ENCODE measurements around the gene CEP128.
"Not testable (repeated sequence)": the region's sequence is repeated elsewhere in the genome, so short reads cannot be mapped to it uniquely, and the experiment has no call there.

DNA sequence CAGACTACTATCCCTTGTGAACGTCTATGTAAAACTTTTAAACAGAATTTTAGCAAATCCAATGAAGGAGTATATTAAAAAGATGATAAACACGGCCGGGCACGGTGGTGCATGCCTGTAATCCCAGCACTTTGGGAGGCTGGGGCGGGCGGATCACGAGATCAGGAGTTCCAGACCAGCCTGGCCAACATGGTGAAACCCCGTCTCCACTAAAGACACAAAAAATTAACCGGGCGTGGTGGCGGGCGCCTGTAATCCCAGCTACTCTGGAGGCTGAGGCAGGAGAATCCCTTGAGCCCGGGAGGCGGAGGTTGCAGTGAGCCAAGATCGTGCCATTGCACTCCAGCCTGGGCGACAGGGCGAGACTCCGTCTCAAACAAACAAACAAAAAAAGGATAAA, 11.7 kb upstream of the CEP128 start:
- TF ChIP-seq, protein P1, sequence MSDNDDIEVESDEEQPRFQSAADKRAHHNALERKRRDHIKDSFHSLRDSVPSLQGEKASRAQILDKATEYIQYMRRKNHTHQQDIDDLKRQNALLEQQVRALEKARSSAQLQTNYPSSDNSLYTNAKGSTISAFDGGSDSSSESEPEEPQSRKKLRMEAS (IDR thresholded peaks at IDR 0.05; ENCODE audit: low read depth): not testable (repeated sequence)
- not testable (repeated sequence) for TF ChIP-seq RFX5 (IDR thresholded peaks at IDR 0.05; ENCODE audit: low read length); NRF1 (IDR thresholded peaks at IDR 0.05; ENCODE audit: low read depth, low read length); EP300 (IDR thresholded peaks at IDR 0.05; ENCODE audit: borderline replicate concordance in 1 of 2, low read depth in 1 of 2, low read length in 1 of 2); POLR2AphosphoS5 (IDR thresholded peaks at IDR 0.05; ENCODE audit: low read depth, low read length)
- TF ChIP-seq, protein P2, sequence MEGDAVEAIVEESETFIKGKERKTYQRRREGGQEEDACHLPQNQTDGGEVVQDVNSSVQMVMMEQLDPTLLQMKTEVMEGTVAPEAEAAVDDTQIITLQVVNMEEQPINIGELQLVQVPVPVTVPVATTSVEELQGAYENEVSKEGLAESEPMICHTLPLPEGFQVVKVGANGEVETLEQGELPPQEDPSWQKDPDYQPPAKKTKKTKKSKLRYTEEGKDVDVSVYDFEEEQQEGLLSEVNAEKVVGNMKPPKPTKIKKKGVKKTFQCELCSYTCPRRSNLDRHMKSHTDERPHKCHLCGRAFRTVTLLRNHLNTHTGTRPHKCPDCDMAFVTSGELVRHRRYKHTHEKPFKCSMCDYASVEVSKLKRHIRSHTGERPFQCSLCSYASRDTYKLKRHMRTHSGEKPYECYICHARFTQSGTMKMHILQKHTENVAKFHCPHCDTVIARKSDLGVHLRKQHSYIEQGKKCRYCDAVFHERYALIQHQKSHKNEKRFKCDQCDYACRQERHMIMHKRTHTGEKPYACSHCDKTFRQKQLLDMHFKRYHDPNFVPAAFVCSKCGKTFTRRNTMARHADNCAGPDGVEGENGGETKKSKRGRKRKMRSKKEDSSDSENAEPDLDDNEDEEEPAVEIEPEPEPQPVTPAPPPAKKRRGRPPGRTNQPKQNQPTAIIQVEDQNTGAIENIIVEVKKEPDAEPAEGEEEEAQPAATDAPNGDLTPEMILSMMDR (IDR thresholded peaks at IDR 0.05): not testable (repeated sequence)
- TF ChIP-seq, protein P3, sequence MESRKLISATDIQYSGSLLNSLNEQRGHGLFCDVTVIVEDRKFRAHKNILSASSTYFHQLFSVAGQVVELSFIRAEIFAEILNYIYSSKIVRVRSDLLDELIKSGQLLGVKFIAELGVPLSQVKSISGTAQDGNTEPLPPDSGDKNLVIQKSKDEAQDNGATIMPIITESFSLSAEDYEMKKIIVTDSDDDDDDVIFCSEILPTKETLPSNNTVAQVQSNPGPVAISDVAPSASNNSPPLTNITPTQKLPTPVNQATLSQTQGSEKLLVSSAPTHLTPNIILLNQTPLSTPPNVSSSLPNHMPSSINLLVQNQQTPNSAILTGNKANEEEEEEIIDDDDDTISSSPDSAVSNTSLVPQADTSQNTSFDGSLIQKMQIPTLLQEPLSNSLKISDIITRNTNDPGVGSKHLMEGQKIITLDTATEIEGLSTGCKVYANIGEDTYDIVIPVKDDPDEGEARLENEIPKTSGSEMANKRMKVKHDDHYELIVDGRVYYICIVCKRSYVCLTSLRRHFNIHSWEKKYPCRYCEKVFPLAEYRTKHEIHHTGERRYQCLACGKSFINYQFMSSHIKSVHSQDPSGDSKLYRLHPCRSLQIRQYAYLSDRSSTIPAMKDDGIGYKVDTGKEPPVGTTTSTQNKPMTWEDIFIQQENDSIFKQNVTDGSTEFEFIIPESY (IDR thresholded peaks at IDR 0.05; ENCODE audit: borderline replicate concordance, low read depth): not testable (repeated sequence)

All from SK-N-SH (cell line).